ENCODE data around the gene ARID4A. TPM values are rescaled to one million over a fixed set of nuclear protein-coding genes. Genes with fewer than 3 reads are reported as not detected.

Gene ARID4A
- total RNA-seq, 3 donors from 2014 or later = 24.6 to 33.1 (median 28.0) TPM

DNA sequence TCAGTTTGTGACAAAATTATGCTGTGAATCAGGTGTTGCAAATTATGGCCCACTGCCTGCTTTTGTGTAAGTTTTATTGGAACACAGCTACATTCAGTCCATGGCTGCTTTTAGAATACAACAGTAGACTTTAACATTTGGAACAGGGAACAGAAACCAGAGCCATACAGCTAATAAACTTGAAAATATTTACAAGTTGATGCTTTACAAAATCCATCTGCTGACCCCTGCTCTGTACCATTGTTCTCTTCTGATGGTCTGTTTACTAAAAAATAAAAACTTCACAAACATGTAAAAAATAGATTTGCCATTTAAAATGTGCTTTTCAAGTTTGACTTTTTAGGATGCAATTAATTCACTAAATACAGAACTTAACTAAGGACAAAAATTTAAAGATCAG, 33.0 kb upstream of the ARID4A start:
- Histone ChIP-seq H3K9me3 (no peaks in the 10 kb centered on the region), H3K27ac (no peak overlapping the region), H3K4me3 (no peak overlapping the region), H3K4me1 (no peaks in the 10 kb centered on the region), H3K27me3 (no peaks in the 10 kb centered on the region), H3K36me3 (no peaks in the 10 kb centered on the region)
- DNase-seq (ENCODE audit: low spot score in 2 of 2) = no peak
- TF ChIP-seq POLR2A (IDR thresholded peaks at IDR 0.05) (no peak), POLR2AphosphoS5 (IDR thresholded peaks at IDR 0.05) (no peak)
- TF ChIP-seq, protein P1, sequence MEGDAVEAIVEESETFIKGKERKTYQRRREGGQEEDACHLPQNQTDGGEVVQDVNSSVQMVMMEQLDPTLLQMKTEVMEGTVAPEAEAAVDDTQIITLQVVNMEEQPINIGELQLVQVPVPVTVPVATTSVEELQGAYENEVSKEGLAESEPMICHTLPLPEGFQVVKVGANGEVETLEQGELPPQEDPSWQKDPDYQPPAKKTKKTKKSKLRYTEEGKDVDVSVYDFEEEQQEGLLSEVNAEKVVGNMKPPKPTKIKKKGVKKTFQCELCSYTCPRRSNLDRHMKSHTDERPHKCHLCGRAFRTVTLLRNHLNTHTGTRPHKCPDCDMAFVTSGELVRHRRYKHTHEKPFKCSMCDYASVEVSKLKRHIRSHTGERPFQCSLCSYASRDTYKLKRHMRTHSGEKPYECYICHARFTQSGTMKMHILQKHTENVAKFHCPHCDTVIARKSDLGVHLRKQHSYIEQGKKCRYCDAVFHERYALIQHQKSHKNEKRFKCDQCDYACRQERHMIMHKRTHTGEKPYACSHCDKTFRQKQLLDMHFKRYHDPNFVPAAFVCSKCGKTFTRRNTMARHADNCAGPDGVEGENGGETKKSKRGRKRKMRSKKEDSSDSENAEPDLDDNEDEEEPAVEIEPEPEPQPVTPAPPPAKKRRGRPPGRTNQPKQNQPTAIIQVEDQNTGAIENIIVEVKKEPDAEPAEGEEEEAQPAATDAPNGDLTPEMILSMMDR (IDR thresholded peaks at IDR 0.05) = no peak
- intact Hi-C loops (cut with DNase I; ENCODE audit: low total_unique reads) = no loop called here

DNA sequence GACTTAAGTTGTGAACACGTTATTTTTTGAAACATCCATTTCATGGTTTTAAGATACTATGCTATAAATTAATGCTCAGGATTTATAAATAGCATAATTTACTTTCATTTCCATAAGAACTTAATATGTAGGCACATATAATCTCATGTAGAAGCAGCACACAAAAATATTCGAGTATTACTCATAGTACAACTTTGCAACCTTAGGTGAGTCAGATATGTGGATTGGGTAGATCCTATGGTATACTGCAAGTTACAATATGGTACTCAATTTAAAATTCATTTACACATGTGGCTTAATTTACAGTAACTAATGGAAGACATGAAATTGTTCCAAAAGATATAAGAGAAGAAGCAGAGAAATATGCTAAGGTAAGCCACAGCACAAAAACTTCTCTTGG, 27.7 kb upstream of the ARID4A start:
- Histone ChIP-seq H3K27me3 (no peaks in the 10 kb centered on the region), H3K36me3 (no peaks in the 10 kb centered on the region), H3K27ac (no peak overlapping the region), H3K4me1 (no peaks in the 10 kb centered on the region), H3K4me3 (no peak overlapping the region), H3K9me3 (no peaks in the 10 kb centered on the region)
- no peak for DNase-seq (ENCODE audit: low spot score in 2 of 2)
- TF ChIP-seq, protein P1 (IDR thresholded peaks at IDR 0.05) = no peak
- TF ChIP-seq POLR2A (IDR thresholded peaks at IDR 0.05) = no peak
- intact Hi-C loops (cut with DNase I; ENCODE audit: low total_unique reads) = no loop called here

DNA sequence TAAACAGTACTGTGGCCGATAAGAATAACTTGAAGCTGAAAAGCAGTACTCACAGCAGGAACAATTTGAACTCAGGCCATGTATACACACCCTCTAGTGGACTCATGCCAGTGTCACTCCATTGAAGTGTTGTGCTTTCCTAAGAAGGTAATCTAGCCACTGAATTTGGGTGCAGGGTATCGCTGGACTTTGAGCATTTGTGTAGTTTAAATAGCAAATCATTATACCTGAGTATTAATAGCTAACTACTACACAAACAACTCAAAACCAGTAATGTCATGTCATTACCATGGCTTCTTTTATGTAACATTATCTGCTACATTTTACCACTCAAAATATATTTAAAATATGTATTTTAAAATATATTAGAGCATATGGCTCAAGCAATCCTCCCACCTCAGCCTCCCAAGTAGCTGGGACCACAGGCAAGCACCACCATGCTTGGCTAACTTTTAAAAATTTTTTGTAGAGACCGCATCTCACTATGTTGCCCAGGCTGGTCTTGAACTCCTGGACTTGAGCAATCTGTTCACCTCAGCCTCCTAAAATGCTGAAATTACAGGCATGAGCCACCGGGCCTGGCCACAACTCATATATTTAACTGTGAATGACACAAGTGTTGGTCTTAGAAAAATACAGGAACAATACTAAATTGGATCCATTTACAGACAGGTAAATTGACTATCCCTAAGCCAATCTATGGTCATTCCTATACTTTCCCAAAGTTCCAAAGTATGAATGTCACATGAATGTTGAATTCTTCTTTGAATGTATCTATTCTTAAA, 25.6 kb upstream of the ARID4A start:
- Histone ChIP-seq H3K27me3 (no peaks in the 10 kb centered on the region), H3K4me1 (no peaks in the 10 kb centered on the region), H3K36me3 (no peaks in the 10 kb centered on the region), H3K9me3 (no peaks in the 10 kb centered on the region), H3K4me3 (no peak overlapping the region), H3K27ac (no peak overlapping the region)
- TF ChIP-seq, protein P1 (IDR thresholded peaks at IDR 0.05) = no peak
- TF ChIP-seq POLR2A (IDR thresholded peaks at IDR 0.05) (no peak), POLR2AphosphoS5 (IDR thresholded peaks at IDR 0.05) (no peak)
- intact Hi-C loops (cut with DNase I; ENCODE audit: low total_unique reads) = no loop called here
- DNase-seq (ENCODE audit: low spot score in 2 of 2) = no peak

DNA sequence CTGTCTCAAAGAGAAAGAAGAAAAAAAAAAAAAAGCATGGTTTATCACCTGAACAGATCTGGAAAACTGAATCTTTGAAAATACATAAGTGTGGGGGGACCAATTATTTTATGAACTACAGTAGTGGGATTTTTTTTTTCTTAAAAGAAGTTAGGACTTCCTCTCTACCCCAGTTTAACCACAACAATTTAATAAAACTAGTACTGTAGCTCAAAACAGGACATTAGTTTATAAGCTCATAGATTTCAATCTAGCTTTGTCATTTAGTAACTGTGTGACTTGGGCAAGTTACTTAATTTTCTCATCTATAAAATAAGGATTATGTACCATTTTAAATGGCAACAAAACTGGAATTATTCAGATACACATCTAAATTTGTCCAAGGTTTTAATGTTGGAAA, 23.5 kb upstream of the ARID4A start:
- intact Hi-C loops (cut with DNase I; ENCODE audit: low total_unique reads) = no loop called here

More for the DNA sequence above, 23.5 kb upstream of the ARID4A start:
- TF ChIP-seq POLR2AphosphoS5 (IDR thresholded peaks at IDR 0.05) = no peak
- TF ChIP-seq POLR2A (IDR thresholded peaks at IDR 0.05) = no peak
- TF ChIP-seq, protein P1 (IDR thresholded peaks at IDR 0.05) = no peak
- DNase-seq (ENCODE audit: low spot score in 2 of 2) = no peak
- H3K4me1 ChIP-seq = no peaks in the 10 kb centered on the region
- no peak overlapping the region for H3K4me3 ChIP-seq
- H3K36me3 ChIP-seq = no peaks in the 10 kb centered on the region
- H3K27me3 ChIP-seq = no peaks in the 10 kb centered on the region
- H3K27ac ChIP-seq = no peak overlapping the region
- H3K9me3 ChIP-seq = no peaks in the 10 kb centered on the region

Data from breast epithelium (tissue), 4 donors.